Kidney epithelial cell (primary cell): ENCODE data around the gene ZBTB5. TPM values are rescaled to one million over a fixed set of nuclear protein-coding genes. Genes with fewer than 3 reads are reported as not detected.

Source experiments
- DNase-seq: peaks from one replicate; pipeline ENCODE4 v3.0.0-alpha.2; 2010; ENCODE audit warnings: low read depth
- H3K27me3 ChIP-seq: 2 replicates; pipeline ENCODE4 v1.6.0; 2011; ENCODE audit warnings: low read length; ENCODE audit not compliant: control insufficient read depth, insufficient read depth
- H3K36me3 ChIP-seq: 2 replicates; pipeline ENCODE4 v1.5.1; 2011; ENCODE audit warnings: low read length; ENCODE audit not compliant: control insufficient read depth, insufficient read depth
- H3K4me3 ChIP-seq: 2 replicates; pipeline ENCODE4 v1.5.1; 2011; ENCODE audit warnings: low read depth, mild to moderate bottlenecking, control low read depth, low read length
- CTCF ChIP-seq: IDR thresholded peaks from 2 replicates; pipeline ENCODE4 v1.5.1; 2011; ENCODE audit warnings: mild to moderate bottlenecking, moderate library complexity, low read length, control low read depth, inconsistent platforms; ENCODE audit not compliant: insufficient read depth, poor library complexity, severe bottlenecking
- total RNA-seq: library from RNA; depleted of rRNA; stranded (reverse); fragments of >200 nt; gene quantifications from 2 replicates; pipeline ENCODE4 v1.2.3, GENCODE V29; 2015

The ZBTB5 gene
- total RNA-seq, 1 donor from 2014 or later = 14.1 TPM

GRCh38 chr9:37445832-37446231, 19.4 kb downstream of the ZBTB5 start:
- TF ChIP-seq CTCF = no peak
- H3K36me3 ChIP-seq = no peaks in the 10 kb centered on the region
- no peak for DNase-seq

GRCh38 chr9:37444890-37445289, 20.4 kb downstream of the ZBTB5 start:
- no peak for DNase-seq
- peaks cover 2% of the 10 kb centered on the region for H3K36me3 ChIP-seq
- H3K4me3 ChIP-seq = no peak overlapping the region
- H3K27me3 ChIP-seq = no peaks in the 10 kb centered on the region
- no peak for TF ChIP-seq CTCF

More at GRCh38 chr9:37445832-37446231, 19.4 kb downstream of the ZBTB5 start:
- H3K27me3 ChIP-seq = no peaks in the 10 kb centered on the region
- H3K4me3 ChIP-seq = no peak overlapping the region

DNA sequence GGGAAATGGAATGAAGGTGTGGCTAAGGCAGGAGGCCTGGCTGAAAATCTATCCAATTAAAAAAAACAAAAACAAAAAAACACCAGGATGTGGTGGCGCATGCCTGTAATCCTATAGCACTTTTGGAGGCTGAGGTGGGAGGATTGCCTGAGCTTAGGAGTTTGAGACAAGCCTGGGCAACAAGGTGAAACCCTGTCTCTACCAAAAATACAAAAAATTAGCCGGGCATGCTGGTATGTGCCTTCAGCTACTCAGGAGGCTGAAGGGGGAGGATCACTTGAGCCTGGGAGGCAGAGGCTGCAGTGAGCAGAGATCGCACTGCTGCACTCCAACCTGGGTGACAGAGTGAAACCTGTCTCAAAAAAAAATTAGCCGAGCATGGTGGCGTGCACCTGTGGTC, 21.7 kb downstream of the ZBTB5 start:
- Histone ChIP-seq H3K36me3 (peaks cover 2% of the 10 kb centered on the region), H3K27me3 (no peaks in the 10 kb centered on the region), H3K4me3 (no peak overlapping the region)
- TF ChIP-seq CTCF = no peak
- DNase-seq = no peak

DNA sequence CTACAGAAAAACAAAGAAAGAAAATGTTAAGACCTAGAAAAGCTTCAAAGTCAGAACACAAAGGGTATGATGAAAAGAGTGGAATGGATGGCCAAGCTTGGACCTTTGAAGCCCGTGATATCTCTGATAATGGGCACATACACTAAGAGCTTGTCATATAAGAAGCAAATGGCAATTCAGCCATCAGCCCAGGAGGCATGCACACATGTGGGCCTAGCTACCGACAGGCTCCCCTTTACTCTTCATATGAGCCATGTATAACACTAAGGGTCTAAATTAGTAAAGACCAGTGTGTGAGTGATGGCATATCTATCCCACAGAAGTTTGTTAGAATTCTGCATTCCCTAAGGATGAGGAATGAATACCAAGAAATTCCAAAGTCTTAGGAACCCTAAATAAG, 22.7 kb downstream of the ZBTB5 start:
- DNase-seq = no peak
- Histone ChIP-seq H3K4me3 (no peak overlapping the region), H3K36me3 (peaks cover 2% of the 10 kb centered on the region), H3K27me3 (no peaks in the 10 kb centered on the region)
- no peak for TF ChIP-seq CTCF

DNA sequence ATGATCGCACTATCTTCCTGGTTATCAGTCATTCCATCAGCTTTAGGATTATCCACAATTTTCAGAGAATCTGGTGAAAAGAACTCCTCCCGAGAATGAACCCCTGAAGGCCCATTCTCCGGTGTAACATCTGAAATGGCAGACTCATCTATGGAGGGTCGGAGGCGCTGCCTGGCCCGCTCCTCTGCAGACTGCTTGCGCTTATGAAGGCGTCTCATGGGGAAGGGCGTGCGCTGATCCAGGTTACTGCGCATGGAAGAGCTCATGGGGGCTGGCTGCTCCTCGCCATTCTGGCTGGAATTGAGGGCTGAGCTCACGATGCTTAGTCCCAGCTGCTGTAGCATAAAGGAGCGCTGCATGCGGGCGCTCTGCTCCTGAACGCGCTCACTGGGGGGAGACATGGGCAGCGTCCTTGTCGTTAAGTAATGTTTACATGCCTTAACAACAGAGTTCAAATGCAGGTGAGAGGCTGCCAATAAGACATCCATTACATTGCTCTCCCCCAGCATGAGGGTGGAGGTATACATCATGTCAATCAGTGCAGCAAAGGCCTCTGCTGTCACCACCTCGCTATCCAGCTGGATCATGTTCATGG, 23.4 kb downstream of the ZBTB5 start:
- DNase-seq = no peak
- Histone ChIP-seq H3K27me3 (no peaks in the 10 kb centered on the region), H3K36me3 (peaks cover 6% of the 10 kb centered on the region), H3K4me3 (no peak overlapping the region)
- no peak for TF ChIP-seq CTCF

DNA sequence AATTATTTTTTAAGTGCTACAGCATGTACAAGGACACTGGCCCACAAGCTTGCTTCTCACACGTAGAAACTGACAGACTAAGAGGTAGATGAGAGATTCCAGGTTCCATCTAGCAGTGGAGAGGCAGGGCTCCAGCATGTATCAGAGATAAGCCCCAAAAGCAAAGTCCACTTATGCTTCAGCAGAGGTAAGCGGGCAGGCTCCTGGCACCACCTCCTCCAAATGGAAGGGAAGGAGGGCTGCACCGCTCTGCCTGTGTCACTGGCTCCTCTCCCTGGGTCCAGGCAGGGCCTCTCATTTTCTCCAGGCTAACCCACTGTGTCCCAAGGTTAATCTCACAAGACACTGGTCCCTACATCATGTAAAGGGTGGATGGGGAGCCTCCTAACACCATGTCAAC, 26.9 kb downstream of the ZBTB5 start:
- no peak overlapping the region for H3K4me3 ChIP-seq
- TF ChIP-seq CTCF = no peak
- no peaks in the 10 kb centered on the region for H3K27me3 ChIP-seq
- peaks cover 6% of the 10 kb centered on the region for H3K36me3 ChIP-seq
- DNase-seq = no peak
